Right atrium auricular region (tissue), 2 donors: ENCODE results near the gene TAT. TPM values are rescaled to one million over a fixed set of nuclear protein-coding genes. Genes with fewer than 3 reads are reported as not detected.

Experiments
- DNase-seq: peaks from one replicate; pipeline ENCODE4 v3.0.0-alpha.2; 2019; ENCODE audit warnings: low spot score
- H3K27ac ChIP-seq, 2 donors: fragments of 200-600 bp; sonication (generic); 1 replicate in 1 of 2; 2 replicates in 1 of 2; pipeline ENCODE4 v1.5.1; 2016 to 2019
- H3K27me3 ChIP-seq, 2 donors: fragments of 200-600 bp; sonication (generic); one replicate each; pipeline versions ENCODE4 v1.5.1 to v1.6.0; 2017 to 2019
- H3K36me3 ChIP-seq: fragments of 200-600 bp; sonication (generic); one replicate; pipeline ENCODE4 v1.5.1; 2016
- H3K4me1 ChIP-seq, 2 donors: fragments of 200-600 bp; sonication (generic); one replicate each; pipeline versions ENCODE4 v1.5.1 to v1.6.0; 2017 to 2019
- H3K4me3 ChIP-seq, 2 donors: fragments of 200-600 bp; sonication (generic); 1 replicate in 1 of 2; 2 replicates in 1 of 2; pipeline ENCODE4 v1.5.1; 2017 to 2019; ENCODE audit warnings: mild to moderate bottlenecking in 1 of 2, moderate library complexity in 1 of 2
- H3K9me3 ChIP-seq, 2 donors: fragments of 200-600 bp; sonication (generic); one replicate each; pipeline ENCODE4 v1.5.1; 2019
- CTCF ChIP-seq, 2 donors: fragments of 200-600 bp; sonication (generic); IDR thresholded peaks; one replicate each; pipeline ENCODE4 v1.5.1; 2019; ENCODE audit warnings: antibody characterized with exemption in 2 of 2
- total RNA-seq, 2 donors: library from RNA; depleted of rRNA; stranded (reverse); fragments of >200 nt; gene quantifications; one replicate each; pipeline ENCODE4 v1.1.0, GENCODE V29; 2016

TAT gene
- total RNA-seq, 2 donors from 2014 or later = not detected

- no peak for DNase-seq
- Histone ChIP-seq H3K4me1 (no peaks in the 10 kb centered on the region), H3K27ac (no peak overlapping the region), H3K36me3 (no peaks in the 10 kb centered on the region), H3K9me3 (no peaks in the 10 kb centered on the region), H3K27me3 (no peaks in the 10 kb centered on the region), H3K4me3 (no peak overlapping the region)
- TF ChIP-seq CTCF (IDR thresholded peaks at IDR 0.05) = no peak
Measured at GRCh38 chr16:71555230-71555891, 21.5 kb downstream of the TAT start.

GRCh38 chr16:71552698-71553503 lies 24.0 kb downstream of the TAT start:
- no peak for TF ChIP-seq CTCF (IDR thresholded peaks at IDR 0.05)
- H3K36me3 ChIP-seq = no peaks in the 10 kb centered on the region
- no peaks in the 10 kb centered on the region for H3K27me3 ChIP-seq
- H3K4me3 ChIP-seq = no peak overlapping the region
- no peak overlapping the region for H3K27ac ChIP-seq
- H3K4me1 ChIP-seq = no peaks in the 10 kb centered on the region
- DNase-seq = no peak
- H3K9me3 ChIP-seq = no peaks in the 10 kb centered on the region

- Histone ChIP-seq H3K4me3 (no peak overlapping the region), H3K4me1 (no peaks in the 10 kb centered on the region), H3K9me3 (no peaks in the 10 kb centered on the region), H3K27ac (no peak overlapping the region), H3K27me3 (no peaks in the 10 kb centered on the region), H3K36me3 (no peaks in the 10 kb centered on the region)
- no peak for DNase-seq
- no peak for TF ChIP-seq CTCF (IDR thresholded peaks at IDR 0.05)
Measured at GRCh38 chr16:71547168-71547567, 29.7 kb downstream of the TAT start.

GRCh38 chr16:71542377-71542776 lies 34.5 kb downstream of the TAT start:
- Histone ChIP-seq H3K27ac (no peak overlapping the region), H3K36me3 (no peaks in the 10 kb centered on the region), H3K9me3 (no peaks in the 10 kb centered on the region), H3K4me3 (no peak overlapping the region), H3K4me1 (no peaks in the 10 kb centered on the region), H3K27me3 (no peaks in the 10 kb centered on the region)
- TF ChIP-seq CTCF (IDR thresholded peaks at IDR 0.05) = peak in 1 of 2 donors; percentile 46
- no peak for DNase-seq

- H3K4me1 ChIP-seq = no peaks in the 10 kb centered on the region
- H3K36me3 ChIP-seq = no peaks in the 10 kb centered on the region
- DNase-seq = no peak
- TF ChIP-seq CTCF (IDR thresholded peaks at IDR 0.05) = peak in 1 of 2 donors; percentile 48
- H3K9me3 ChIP-seq = no peaks in the 10 kb centered on the region
- H3K27me3 ChIP-seq = no peaks in the 10 kb centered on the region
- H3K4me3 ChIP-seq = no peak overlapping the region
- no peak overlapping the region for H3K27ac ChIP-seq
Measured at GRCh38 chr16:71537643-71538042, 39.2 kb downstream of the TAT start.
